Fibroblast of pulmonary artery (primary cell): ENCODE results near the gene SRP68.

Experiments
- DNase-seq: peaks from one replicate; pipeline ENCODE4 v3.0.0-alpha.2; 2010; ENCODE audit warnings: low read depth
- H3K4me3 ChIP-seq: replicated peaks from 2 replicates; pipeline ENCODE4 v1.5.1; 2011; ENCODE audit warnings: low read depth, mild to moderate bottlenecking, control low read depth, low read length, moderate library complexity
- TF ChIP-seq, protein P1 (sequence below): IDR thresholded peaks from 2 replicates; pipeline ENCODE4 v1.5.1; 2011; ENCODE audit warnings: mild to moderate bottlenecking, control low read depth, low read length, inconsistent platforms; ENCODE audit errors: missing control alignments

The SRP68 gene

DNA sequence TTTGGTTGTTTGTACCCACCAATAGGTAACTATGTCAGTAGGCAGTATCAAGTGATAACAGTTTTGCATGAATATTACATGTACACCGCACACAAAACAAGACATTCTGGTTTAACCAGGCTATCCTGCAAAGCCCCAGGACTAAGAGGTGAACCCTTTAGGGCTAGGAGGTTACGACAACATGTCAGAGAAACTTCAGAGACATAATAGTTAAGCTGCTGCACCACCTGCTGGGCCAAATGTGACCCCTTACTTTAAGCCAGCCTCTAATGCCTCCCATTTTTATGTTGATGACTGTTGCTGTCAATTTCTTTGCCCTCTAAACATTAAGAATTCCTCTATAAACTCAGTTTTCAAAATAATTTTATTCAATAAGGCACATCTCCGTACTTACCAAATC is 15.4 kb downstream of the SRP68 start:
- DNase-seq = no peak
- no peak overlapping the region for H3K4me3 ChIP-seq

DNA sequence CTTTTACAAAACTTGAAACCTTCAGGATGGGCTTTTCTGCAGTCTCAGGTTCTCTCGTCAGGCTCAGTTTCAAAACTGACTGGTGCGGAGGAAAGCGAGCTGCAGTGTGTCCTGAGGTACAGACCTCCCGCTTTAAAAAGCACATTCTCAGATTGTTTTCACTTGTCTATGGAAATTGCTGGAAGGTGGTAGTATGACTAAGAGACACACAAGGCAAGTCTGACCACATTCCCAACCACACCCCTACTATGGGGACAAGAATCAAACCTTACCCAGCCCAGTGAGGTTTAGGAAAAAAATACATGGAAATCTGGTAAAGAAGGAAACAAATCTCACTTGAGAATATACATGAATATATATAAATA is 18.2 kb downstream of the SRP68 start:
- TF ChIP-seq, protein P1, sequence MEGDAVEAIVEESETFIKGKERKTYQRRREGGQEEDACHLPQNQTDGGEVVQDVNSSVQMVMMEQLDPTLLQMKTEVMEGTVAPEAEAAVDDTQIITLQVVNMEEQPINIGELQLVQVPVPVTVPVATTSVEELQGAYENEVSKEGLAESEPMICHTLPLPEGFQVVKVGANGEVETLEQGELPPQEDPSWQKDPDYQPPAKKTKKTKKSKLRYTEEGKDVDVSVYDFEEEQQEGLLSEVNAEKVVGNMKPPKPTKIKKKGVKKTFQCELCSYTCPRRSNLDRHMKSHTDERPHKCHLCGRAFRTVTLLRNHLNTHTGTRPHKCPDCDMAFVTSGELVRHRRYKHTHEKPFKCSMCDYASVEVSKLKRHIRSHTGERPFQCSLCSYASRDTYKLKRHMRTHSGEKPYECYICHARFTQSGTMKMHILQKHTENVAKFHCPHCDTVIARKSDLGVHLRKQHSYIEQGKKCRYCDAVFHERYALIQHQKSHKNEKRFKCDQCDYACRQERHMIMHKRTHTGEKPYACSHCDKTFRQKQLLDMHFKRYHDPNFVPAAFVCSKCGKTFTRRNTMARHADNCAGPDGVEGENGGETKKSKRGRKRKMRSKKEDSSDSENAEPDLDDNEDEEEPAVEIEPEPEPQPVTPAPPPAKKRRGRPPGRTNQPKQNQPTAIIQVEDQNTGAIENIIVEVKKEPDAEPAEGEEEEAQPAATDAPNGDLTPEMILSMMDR = no peak
- peak; percentile 19 for DNase-seq
- H3K4me3 ChIP-seq = no peak overlapping the region

More for the DNA sequence above, 15.4 kb downstream of the SRP68 start:
- TF ChIP-seq, protein P1 = no peak

DNA sequence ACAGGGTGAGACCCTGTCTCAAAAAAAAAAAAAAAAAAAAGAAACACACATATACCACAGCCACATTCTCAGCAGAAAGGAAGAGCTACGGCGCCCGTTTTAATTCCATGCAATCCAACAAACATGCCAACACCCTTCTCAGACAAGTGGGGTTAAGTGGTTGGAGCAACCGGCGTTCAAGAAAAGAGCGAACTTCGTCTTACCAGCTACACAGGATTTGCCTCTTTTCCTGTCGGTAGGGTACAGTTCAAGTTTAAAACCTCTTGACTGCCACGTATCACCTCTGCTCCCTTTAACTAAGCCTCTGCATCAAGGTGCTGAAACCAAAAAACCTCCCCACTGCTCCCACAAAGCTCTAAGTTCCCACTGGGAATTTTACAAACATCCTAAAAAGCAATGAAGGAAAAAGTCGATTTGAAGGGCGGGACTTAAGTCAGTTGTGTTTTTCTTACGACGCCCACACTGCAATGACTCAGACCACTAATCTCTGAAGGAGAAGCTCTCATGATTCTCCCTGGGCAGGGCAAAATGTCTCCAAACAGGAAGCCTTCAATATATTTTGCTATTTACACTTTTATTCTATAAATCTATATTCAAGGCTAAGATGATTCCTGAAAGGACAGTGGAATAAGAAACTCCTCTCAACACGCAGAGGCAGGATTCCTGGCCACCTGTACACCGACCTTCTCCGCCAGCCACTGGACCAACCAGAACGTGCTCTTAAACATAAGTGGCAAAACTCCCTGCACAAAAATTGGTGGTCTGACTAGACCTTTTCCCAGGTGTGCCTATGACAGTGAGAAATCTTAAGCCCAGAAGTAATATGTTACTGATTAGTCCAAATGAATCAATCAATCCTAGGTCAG is 18.8 kb downstream of the SRP68 start:
- no peak overlapping the region for H3K4me3 ChIP-seq
- TF ChIP-seq, protein P1 = no peak
- DNase-seq = peak; percentile 75

DNA sequence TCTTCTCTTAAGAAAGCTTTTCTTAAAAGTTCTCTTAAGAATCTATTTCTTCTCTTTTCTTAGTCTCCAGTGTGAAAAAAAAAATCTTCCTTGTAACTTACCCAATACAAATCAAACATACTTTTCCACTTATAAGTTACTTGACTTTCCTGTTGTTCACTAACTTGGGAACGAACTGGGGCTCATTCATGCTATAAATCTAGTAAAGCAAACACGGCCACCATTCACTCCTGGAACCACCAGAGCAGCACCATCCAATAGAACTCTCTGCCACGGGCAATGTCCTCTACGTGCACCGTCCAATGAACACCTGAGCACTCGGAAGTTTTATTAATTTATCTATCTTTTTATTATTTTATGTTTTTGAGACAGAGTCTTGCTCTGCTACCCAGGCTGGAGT is 20.8 kb downstream of the SRP68 start:
- DNase-seq = no peak
- TF ChIP-seq, protein P1 = no peak
- no peak overlapping the region for H3K4me3 ChIP-seq

DNA sequence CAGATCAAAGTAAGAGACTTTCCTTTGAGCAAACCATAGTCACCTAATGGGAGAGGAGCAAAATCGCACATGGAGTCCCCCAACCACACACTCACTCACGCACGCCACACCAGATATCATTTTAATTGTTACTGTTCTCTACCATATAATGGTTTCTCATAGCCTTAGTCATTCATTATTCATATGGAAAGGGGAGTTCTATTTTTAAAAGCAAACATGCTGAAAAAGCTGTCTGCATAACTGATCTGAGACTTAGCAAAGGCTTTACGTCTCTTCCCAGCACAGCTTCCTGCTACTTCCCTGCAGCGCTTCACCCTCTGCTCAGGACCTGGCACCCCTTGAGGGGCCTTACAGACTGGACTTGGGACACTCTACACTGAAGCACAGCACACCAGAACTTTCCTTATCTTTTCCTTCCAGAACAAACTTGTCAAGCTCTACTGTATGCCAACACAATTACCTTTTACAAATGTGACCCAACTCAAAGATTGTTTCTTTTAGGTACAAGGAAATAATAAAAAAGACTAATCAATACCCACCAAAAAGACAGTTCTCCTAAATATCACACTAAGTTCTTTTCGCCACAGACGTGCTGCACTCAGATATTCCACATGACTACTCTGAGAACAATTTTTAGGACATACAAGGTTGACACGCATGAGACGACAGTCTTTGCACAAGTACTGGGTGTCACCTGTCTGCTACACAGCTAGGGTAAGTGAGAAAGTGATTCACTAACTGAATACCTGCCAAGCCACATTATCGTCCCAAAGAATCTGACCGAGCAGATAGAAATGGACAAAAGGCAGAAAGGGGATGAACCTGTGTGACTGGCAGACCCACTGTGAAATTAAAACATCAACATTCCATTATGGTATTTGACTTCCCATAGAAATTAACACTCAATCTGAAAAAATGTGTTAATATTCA is 21.5 kb downstream of the SRP68 start:
- no peak for DNase-seq
- TF ChIP-seq, protein P1 = no peak
- H3K4me3 ChIP-seq = no peak overlapping the region

DNA sequence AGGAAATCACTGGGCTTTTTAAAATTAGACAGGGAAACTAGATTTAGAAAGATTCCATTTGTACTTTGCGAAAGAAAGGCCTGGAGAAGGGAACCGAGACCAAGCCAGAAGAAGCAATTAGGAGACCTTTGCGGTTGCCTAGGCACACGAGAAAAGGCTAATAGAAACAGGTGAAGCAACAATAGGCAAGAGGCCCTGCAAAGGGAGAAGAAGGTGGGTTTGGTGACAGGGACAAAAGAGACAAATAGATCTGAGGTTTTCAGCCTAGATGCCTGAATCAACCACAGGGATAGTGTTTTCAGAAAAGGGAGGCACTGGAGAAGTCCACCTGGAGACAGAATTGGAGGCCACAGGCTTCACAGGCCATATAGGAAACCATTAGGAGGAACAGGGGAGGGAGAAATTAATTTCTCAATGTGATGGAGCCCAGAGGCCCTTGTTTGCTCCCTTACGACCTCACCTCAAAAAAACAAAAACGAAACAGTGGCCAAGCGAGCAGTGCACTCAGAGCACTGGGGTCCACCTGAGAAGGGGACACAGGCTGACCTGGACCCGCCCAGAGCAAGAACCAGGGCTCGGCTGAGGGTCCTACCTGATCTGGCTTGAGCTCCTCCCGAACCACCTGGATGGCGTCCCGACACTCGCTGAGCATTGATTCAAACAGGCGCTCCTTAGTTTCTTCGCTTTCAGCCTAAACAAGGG is 22.3 kb downstream of the SRP68 start:
- TF ChIP-seq, protein P1 = no peak
- H3K4me3 ChIP-seq = no peak overlapping the region
- no peak for DNase-seq
